HL-60 (cell line): ENCODE measurements around the gene CDH5.

ENCODE experiments used
- DNase-seq, 2 experiments: peaks; one replicate each; pipeline ENCODE4 v3.0.0-alpha.2; 2010 to 2020; ENCODE audit warnings: low read depth in 1 of 2, low spot score in 1 of 2
- H3K27ac ChIP-seq: fragments of 250-450 bp; sonication (Bioruptor Pico); replicated peaks from 2 replicates; pipeline ENCODE4 v1.5.1; 2020; ENCODE audit warnings: mild to moderate bottlenecking, moderate library complexity
- H3K27me3 ChIP-seq: fragments of 250-450 bp; sonication (Bioruptor Pico); 2 replicates; pipeline ENCODE4 v1.5.1; 2021; ENCODE audit warnings: mild to moderate bottlenecking, moderate library complexity; ENCODE audit not compliant: insufficient read depth, poor library complexity, severe bottlenecking
- H3K4me3 ChIP-seq: replicated peaks from 2 replicates; pipeline ENCODE4 v1.5.1; 2011; ENCODE audit warnings: mild to moderate bottlenecking, control low read depth, low read length; ENCODE audit not compliant: insufficient read depth
- GABPA ChIP-seq: IDR thresholded peaks from 2 replicates; pipeline ENCODE4 v1.6.1; 2012; ENCODE audit warnings: low read depth
- POLR2AphosphoS5 ChIP-seq: IDR thresholded peaks from 2 replicates; pipeline ENCODE4 v1.6.1; 2012; ENCODE audit warnings: low read depth
- SPI1 ChIP-seq: IDR thresholded peaks from 2 replicates; pipeline ENCODE4 v1.6.1; 2012; ENCODE audit warnings: low read depth, mild to moderate bottlenecking, borderline replicate concordance
- TF ChIP-seq, protein P1 (sequence below): IDR thresholded peaks from 2 replicates; pipeline ENCODE4 v1.6.1; 2012; ENCODE audit warnings: low read depth; ENCODE audit not compliant: insufficient replicate concordance
- TF ChIP-seq, protein P2 (sequence below): IDR thresholded peaks from one replicate; pipeline ENCODE4 v1.5.1; 2011; ENCODE audit warnings: low read length, control low read depth, inconsistent platforms; ENCODE audit not compliant: insufficient read depth

The CDH5 gene

DNA sequence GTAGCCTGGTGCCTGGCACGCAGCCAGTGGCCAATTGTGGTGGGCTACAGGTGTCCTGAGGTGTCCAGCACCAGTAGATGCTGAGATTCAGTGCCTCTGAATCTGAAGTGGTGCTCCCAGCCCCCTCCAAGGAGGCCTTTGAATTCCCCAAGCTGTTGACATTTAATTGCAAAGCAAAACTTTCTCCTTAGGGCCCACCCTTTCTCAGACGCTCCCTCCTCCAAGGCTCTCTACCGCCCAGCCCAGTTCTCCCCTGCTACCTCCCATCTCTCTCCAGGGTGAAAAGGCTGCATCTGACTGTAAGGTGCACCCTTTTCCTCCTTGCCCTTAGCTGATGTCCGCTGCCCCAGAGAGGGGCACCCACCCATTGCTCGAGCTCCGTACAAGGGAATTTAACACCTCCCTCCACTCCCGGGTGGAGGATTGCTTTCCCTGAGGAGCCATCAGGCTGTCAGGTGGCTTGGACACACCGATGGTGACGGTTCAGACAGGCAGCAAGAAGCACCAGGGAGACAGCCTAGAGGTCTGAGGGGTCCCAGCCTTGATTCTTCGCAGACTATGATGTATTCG is 62.3 kb downstream of the CDH5 start:
- Histone ChIP-seq H3K4me3 (no peak overlapping the region), H3K27me3 (peaks cover 49% of the 10 kb centered on the region), H3K27ac (no peak overlapping the region)
- DNase-seq, result no peak
- TF ChIP-seq POLR2AphosphoS5 (no peak), GABPA (no peak), SPI1 (no peak)
- TF ChIP-seq, protein P1, sequence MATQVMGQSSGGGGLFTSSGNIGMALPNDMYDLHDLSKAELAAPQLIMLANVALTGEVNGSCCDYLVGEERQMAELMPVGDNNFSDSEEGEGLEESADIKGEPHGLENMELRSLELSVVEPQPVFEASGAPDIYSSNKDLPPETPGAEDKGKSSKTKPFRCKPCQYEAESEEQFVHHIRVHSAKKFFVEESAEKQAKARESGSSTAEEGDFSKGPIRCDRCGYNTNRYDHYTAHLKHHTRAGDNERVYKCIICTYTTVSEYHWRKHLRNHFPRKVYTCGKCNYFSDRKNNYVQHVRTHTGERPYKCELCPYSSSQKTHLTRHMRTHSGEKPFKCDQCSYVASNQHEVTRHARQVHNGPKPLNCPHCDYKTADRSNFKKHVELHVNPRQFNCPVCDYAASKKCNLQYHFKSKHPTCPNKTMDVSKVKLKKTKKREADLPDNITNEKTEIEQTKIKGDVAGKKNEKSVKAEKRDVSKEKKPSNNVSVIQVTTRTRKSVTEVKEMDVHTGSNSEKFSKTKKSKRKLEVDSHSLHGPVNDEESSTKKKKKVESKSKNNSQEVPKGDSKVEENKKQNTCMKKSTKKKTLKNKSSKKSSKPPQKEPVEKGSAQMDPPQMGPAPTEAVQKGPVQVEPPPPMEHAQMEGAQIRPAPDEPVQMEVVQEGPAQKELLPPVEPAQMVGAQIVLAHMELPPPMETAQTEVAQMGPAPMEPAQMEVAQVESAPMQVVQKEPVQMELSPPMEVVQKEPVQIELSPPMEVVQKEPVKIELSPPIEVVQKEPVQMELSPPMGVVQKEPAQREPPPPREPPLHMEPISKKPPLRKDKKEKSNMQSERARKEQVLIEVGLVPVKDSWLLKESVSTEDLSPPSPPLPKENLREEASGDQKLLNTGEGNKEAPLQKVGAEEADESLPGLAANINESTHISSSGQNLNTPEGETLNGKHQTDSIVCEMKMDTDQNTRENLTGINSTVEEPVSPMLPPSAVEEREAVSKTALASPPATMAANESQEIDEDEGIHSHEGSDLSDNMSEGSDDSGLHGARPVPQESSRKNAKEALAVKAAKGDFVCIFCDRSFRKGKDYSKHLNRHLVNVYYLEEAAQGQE, result no peak
- TF ChIP-seq, protein P2, sequence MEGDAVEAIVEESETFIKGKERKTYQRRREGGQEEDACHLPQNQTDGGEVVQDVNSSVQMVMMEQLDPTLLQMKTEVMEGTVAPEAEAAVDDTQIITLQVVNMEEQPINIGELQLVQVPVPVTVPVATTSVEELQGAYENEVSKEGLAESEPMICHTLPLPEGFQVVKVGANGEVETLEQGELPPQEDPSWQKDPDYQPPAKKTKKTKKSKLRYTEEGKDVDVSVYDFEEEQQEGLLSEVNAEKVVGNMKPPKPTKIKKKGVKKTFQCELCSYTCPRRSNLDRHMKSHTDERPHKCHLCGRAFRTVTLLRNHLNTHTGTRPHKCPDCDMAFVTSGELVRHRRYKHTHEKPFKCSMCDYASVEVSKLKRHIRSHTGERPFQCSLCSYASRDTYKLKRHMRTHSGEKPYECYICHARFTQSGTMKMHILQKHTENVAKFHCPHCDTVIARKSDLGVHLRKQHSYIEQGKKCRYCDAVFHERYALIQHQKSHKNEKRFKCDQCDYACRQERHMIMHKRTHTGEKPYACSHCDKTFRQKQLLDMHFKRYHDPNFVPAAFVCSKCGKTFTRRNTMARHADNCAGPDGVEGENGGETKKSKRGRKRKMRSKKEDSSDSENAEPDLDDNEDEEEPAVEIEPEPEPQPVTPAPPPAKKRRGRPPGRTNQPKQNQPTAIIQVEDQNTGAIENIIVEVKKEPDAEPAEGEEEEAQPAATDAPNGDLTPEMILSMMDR, result no peak

DNA sequence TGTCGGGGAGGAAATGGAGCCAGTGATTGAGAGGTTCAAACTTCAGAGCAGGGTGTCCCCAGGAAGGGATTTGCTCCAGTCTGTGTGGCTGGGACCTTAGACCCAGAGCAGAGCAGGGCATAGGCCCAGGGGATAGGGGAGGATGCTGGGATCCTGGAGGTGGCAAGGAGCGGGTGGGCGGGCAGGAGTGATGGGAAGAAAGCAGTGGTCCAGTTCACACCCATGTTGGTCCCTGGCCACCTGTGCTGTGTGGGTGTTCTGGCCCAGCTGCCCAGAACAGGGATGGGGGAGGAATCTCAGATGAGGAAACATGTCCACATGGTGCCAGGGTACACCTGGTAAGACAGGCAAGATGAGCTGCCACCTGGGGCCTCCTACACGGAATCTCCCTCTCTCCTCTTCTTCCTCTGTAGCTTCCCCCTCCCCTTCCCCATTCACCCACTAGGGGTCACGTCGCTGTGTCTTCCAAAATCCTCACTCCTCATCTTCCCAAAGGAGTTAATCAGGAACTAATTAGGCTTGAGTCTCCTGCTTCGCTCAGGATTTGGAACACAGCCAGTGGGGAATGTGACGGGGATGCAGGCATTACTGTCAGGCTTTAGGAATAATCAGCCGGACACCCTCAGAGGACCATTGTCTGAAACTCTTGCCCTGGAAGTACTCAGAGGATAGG is 62.9 kb downstream of the CDH5 start:
- peaks cover 49% of the 10 kb centered on the region for H3K27me3 ChIP-seq
- H3K4me3 ChIP-seq, result no peak overlapping the region
- no peak overlapping the region for H3K27ac ChIP-seq
- no peak for DNase-seq
- TF ChIP-seq POLR2AphosphoS5 (no peak), SPI1 (no peak), GABPA (no peak)
- TF ChIP-seq, protein P2, result no peak
- TF ChIP-seq, protein P1, result no peak

DNA sequence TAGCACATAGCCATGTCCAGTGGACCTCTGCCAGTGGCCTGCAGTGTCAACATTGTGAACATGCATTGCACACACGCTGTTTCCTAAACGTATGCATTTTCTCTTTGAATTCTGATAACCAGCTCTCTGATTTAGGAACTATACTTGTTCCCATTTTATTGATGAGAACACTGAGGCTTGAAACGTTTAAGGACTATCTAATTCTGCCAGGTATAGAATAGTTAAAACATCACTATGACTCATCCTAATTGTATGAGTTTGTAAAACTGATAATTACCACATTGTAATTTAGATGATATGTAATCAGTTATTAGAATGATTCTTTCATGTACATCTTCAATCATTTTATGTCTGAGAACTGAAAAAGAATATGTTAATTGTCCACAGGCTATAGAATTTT is 63.7 kb downstream of the CDH5 start:
- Histone ChIP-seq H3K4me3 (no peak overlapping the region), H3K27me3 (peaks cover 49% of the 10 kb centered on the region), H3K27ac (no peak overlapping the region)
- TF ChIP-seq GABPA (no peak), SPI1 (no peak), POLR2AphosphoS5 (no peak)
- TF ChIP-seq, protein P1, result no peak
- TF ChIP-seq, protein P2, result no peak
- DNase-seq, result no peak
